C4-2B (cell line): ENCODE results near the gene LMAN2L.

Experiments
- CTCF ChIP-seq: fragments of 450-650 bp; conservative IDR thresholded peaks from 2 replicates; pipeline ENCODE4 v1.5.1; 2017; ENCODE audit warnings: mild to moderate bottlenecking
- ZFX ChIP-seq: fragments of 450-650 bp; IDR thresholded peaks from 2 replicates; pipeline ENCODE4 v1.6.1; 2017

GRCh38 chr2:96758987-96759386 lies 19.1 kb upstream of the LMAN2L start:
- TF ChIP-seq CTCF = no peak
- no peak for TF ChIP-seq ZFX
